Measurements from ENCODE around the gene MORN4. TPM values are rescaled to one million over a fixed set of nuclear protein-coding genes. Genes with fewer than 3 reads are reported as not detected.
"Not testable (repeated sequence)": the region's sequence is repeated elsewhere in the genome, so short reads cannot be mapped to it uniquely, and the experiment has no call there.

Gene MORN4
- polyA plus RNA-seq, 3 donors: 21.6 to 29.5 (median 22.0) TPM

DNA sequence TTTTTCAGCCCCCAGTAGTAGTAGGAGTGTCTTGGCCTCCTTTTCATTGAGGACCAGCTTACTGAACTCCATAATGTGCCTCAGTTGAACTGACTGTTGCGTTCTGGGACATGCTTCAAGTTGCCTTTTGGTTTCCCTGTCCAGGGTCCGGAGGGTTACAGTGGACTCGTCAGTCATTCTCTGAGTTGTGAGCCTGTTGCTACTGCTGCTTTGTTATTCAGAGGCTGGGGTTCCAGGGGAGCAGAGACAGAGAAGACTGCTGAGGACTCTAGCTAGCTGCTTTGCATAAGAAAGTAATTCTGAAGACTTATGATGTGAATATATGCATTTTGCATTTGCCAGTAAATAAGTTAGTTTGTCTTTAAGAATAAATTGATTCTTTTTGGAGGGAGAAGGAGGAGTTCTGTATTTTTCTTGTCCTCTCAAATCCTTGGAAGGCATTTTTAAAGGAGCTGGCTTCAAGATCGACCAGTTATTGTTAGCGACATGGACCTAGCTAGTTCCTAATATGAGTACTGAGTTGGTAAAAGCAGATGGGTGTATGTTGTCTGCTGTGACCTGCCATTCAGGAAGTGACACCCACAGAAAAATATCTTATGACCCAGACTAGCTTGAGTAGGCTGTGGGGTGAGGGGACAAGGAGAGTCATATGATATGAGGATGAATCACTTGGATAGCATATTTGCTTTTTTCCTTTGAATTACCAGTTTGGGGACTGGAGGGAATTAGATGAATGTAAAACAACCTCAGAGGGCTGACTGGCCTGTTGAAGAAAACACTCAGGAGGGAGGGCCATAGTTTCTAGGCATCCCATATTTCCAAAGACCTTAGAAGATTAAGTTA is 15.5 kb upstream of the MORN4 start:
- DNase-seq (ENCODE audit: extremely low read depth in 1 of 11, low read depth in 9 of 11, low spot score in 4 of 11): no peak

DNA sequence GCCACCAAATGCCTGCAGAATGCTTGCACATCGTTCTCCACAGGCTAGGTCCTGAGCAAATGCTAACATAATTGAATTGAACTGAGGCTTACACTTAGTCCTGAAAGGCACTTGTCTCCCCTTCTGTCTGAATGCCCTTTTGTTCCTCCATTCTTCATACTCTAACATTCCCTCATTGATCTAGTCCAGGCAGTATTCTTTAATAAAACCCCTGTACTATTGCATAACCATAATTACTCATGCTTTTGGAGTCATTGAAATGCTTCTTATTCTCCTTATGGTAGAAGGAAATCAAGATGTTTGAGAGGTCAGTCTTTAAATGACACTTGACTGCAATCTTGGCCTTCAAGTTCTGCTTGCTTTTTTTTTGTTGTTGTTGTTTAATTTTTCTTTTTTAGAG is 14.3 kb upstream of the MORN4 start:
- DNase-seq (ENCODE audit: extremely low read depth in 1 of 11, low read depth in 9 of 11, low spot score in 4 of 11): no peak

DNA sequence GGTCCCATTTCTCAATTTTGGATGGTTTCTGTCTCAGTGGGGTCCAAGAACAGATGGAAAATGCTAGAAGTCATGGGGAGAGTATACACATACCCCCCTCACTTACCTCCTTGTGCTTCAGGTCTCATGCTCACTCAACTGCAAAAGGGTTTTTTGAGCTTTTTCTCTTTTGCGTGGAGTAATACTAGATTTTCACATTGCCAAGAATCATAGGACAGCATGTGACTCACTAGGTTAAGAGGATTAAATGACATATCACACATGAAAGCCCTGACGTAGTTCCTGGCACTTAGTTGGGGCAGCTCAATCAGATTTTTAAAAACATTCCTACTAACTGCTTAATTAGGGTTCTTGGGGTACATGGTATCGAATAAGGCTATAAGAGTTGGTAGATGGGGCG is 11.6 kb upstream of the MORN4 start:
- no peak for DNase-seq (ENCODE audit: extremely low read depth in 1 of 11, low read depth in 9 of 11, low spot score in 4 of 11)

DNA sequence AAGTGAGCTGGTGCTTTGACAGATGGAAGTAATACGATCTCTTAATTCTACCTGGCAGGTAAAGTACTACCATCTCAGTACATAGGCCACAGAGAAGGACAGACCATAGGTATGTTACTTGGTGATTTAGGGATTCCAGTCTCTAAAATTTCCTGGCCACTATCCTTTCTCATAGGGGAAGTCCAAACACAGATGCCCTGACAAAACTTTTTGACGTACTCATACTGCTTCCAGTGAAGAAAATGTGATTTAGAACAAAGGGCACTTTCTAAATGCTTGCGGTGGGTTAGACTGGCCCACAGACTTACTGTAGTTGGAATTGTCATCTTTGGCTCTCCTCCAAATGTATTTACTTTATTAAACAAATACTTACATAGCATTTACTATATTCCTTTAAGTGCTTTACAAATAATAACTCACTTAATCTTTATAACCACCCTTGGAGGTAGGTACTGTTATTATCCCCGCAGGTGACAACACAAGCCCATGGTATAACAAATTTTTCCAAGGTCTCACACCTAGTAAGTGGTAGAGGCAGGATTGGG is 10.2 kb upstream of the MORN4 start:
- DNase-seq (ENCODE audit: extremely low read depth in 1 of 11, low read depth in 9 of 11, low spot score in 4 of 11): no peak

DNA sequence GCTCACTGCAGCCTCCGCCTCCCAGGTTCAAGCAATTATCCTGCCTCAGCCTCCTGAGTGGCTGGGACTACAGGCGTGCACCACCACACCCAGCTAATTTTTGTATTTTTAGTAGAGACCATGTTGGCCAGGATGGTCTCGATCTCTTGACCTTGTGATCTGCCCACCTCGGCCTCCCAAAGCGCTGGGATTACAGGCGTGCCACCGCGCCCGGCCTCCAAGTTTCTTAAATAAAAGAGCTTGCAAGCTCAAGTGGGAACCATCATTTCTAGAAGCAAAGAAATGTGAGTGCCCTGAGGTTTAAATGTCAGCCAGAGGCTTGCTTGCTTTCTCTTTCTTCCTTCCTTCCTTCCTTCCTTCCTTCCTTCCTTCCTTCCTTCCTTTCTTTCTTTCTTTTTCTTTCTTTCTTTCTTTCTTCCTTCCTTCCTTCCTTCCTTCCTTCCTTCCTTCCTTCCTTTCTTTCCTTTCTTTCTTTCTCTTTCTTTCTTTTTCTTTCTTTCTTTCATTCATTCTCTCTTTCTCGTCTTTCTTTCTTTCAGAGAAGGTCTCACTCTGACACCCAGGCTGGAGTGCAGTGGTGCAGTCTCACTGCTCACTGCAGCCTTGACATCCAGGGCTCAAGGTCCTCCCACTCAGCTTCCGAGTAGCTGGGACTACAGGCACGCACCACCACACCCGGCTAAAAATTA is 9.3 kb upstream of the MORN4 start:
- not testable (repeated sequence) for DNase-seq (ENCODE audit: extremely low read depth in 1 of 11, low read depth in 9 of 11, low spot score in 4 of 11)

DNA sequence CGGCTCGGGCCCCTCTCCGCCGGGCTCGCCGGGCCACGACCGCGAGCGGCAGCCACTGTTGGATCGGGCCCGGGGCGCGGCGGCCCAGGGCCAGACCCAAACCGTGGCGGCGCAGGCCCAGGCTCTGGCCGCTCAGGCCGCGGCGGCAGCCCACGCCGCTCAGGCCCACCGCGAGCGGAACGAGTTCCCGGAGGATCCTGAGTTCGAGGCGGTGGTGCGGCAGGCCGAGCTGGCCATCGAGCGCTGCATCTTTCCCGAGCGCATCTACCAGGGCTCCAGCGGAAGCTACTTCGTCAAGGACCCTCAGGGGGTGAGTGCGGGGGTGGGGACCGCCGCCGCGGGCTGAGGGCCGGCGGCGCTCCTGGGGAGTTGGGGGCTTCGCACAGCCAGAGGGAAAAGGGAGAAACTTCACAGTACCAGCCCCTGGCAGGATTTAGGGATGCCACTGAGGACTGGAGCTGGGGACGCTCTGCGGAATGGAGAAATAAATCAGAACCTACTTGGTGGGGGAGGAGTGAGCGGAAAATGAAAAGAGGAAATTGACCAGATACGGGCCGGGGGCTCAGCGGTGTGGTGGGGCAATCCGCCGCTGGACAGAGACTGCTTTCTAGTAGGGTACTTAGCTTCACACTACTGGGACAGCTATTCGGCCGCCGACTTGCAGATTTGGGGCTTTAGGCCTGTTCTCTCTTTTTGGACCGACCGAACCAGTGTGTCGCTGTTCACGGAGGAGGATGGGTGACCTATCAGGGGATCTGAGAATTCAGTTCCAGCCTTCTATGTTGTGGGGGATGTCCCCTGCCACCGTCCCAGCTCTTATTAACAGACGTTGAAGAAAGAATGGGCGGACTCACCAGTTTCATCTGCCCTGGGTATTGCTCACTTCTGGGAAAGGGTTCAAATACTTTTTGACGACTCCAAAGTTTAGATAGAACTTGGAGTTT is 7.8 kb upstream of the MORN4 start:
- peak in 3 of 11 donors; percentile 11 to 39 (median 34) for DNase-seq (ENCODE audit: extremely low read depth in 1 of 11, low read depth in 9 of 11, low spot score in 4 of 11)

DNA sequence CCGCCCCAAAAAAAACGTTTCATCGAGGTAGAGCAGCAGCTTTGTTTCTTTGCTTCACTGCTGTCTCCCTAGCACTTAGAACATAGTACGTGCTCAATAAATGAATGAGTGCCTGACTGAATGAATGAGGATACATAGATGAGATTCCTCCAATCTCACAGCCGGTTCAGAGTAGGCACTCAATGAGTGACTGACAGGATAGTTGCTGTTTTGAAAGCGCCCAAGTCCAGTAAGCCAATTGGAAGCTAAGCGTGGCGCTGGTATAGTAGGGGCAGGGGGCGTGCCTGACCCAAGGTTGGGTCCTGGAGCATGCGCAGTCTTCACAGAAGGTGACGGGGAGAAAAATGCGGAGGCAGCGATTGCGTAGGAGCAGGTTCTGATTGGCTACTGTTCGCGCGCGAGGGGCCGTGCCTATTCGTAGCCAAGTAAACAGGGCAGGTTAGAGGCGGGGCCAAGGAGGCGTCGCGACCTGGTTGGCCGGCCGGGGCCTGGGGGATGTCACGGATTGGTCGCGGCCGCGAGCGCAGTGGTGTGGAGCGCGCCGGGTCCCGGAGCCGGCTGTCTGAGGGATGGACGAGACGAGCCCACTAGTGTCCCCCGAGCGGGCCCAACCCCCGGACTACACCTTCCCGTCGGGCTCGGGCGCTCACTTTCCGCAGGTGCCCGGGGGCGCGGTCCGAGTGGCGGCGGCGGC is 7.0 kb upstream of the MORN4 start, which contains the start of gene PI4K2A:
PI4K2A (plus strand) TSS at position 498 of the 694 bp plus-strand sequence; CDS start at position 570, 72 bp downstream.
- DNase-seq (ENCODE audit: extremely low read depth in 1 of 11, low read depth in 9 of 11, low spot score in 4 of 11): peak; percentile 96 to 99 (median 99)

DNA sequence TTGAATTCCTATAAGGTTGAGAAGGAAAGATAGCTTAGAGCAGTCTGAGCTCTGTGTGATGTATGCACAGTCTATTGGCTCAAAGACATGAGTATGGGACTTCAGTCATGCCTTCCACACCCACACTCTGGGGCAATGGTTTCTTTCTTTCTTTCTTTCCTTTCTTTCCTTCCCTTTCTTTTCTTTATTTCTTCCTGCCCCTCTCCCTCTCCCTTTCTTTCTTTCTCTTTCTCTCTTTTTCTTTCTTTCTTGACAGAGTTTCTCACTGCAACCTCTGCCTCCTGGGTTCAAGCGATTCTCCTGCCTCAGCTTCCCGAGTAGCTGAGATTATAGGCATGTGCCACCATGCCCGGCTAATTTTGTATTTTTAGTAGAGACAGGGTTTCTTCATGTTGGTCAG is 5.8 kb upstream of the MORN4 start:
- DNase-seq (ENCODE audit: extremely low read depth in 1 of 11, low read depth in 9 of 11, low spot score in 4 of 11): not testable (repeated sequence)

DNA sequence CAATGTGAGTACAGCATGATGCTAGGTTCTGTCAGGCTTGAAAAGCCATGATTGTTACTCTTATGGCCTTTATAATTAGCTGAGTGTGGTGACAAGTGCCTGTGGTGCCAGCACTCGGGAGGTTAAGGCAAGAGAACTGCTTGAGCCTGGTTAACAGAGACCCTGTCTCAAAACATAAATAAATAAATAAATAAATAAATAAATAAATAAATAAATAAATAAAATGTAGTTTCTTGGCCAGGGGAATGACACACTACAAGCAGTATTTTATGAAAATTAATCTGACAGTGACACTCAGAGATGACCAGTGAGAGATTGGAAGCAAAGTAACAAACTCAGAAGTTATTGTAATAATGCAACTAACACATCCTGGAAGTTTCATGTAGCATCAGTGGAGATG is 2.3 kb upstream of the MORN4 start:
- DNase-seq (ENCODE audit: extremely low read depth in 1 of 11, low read depth in 9 of 11, low spot score in 4 of 11): no peak

DNA sequence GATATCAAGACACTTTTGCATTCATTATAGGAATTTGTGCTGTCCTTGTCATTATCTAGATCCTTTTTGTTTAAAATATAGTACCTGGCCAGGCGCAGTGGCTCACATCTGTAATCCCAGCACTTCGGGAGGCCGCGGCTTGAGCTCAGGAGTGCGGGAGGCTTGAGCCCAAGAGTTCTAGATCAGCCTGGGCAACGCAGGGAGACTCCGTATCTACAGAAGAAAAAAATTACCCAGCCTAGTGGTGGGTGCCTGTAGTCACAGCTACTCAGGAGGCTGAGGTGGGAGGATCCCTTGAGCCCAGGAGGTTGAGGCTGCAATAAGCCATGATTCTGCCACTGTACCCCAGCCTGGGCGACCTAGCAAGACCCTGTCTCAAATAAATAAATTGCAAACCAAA is 621 bp upstream of the MORN4 start:
- DNase-seq (ENCODE audit: extremely low read depth in 1 of 11, low read depth in 9 of 11, low spot score in 4 of 11): no peak

DNA sequence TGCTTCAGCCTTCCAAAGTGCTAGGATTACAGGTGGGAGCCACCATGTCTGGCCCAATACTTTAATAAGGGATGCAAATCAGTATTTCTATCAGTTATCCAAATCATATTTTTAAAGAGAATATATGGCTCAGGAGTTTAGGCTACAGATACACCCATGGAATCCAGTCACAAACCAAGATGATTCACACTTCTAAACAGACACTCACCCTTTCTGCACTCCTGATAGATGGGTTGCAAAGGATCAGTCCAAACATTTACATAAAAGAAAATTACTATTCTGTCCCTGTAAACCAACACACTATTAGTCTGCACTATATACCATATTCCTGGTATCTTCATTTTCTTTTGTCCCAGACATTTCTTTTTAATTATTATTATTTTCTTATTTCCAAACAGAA is 2.2 kb downstream of the MORN4 start:
- no peak for DNase-seq (ENCODE audit: extremely low read depth in 1 of 11, low read depth in 9 of 11, low spot score in 4 of 11)

DNA sequence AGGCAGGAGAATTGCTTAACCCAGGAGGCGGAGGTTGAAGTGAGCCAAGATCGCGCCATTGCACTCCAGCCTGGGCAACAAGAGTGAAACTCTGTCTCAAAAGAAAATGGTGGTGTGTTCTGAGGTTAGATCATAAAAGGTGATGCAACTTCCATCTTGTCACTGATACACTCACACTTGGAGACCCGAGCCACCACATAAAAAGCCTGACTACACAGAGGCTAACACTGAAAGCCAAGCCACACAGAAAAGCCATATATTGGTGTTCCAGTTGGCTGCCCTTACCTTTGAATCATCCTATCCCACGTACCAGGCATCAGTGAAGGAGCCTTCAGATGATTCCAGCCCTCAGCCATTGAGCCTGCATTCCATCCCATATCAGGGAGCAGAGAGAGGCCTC is 4.0 kb downstream of the MORN4 start:
- no peak for DNase-seq (ENCODE audit: extremely low read depth in 1 of 11, low read depth in 9 of 11, low spot score in 4 of 11)

DNA sequence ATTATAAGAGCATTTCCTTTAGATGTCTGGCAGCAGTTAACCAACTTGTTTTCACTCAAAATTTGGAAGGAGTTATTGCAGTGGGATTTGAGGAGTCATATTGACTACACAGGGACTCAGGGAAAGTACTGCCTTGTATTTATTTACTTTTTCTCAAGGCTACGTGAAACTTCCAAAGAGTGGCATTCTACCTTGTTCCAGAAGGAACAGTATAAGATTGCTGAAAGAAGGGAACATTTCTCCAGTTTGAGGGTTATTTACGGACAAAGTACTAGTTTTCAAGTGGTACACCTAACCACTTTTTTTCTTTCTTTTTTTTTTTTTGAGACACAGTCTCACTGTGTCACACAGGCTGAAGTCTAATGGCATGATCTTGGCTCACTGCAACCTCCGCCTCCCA is 5.1 kb downstream of the MORN4 start:
- DNase-seq (ENCODE audit: extremely low read depth in 1 of 11, low read depth in 9 of 11, low spot score in 4 of 11): no peak

DNA sequence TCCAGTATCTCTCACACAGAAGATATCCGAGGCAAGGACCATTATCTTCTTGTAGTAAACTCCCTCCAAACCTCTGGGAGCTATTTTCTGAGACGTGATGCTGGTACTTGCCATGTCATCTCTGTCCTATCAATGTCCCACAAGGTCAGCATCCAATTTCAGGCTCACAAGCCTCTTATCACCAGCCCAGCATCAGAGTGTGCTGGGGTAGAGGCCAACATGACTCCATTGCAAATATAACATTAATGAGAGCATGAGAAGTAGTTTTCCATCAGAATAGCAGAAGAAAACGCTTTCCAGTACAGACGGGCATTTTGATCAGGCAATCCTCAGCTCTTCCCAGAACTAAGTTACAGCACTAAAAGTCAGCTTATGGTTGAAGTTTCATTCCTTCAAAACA is 5.6 kb downstream of the MORN4 start:
- DNase-seq (ENCODE audit: extremely low read depth in 1 of 11, low read depth in 9 of 11, low spot score in 4 of 11): no peak

DNA sequence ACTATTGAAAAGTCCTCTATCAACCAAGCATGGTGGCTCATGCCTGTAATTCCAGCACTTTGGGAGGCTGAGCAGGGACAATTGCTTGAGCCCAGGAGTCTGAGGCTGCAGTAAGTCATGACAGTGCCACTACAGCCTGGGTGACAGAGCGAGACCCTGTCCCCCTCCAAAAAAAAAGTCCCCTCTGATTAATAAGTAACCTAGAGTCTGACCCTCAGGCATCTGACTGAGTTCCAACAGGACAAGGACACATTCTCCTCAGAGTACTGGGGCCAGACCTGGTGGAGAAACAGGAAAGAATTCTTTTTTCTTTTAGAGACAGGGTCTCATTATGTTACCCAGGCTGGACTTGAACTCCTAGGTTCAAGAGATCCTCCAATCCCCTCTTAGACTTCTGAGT is 10.0 kb downstream of the MORN4 start:
- DNase-seq (ENCODE audit: extremely low read depth in 1 of 11, low read depth in 9 of 11, low spot score in 4 of 11): peak in 1 of 11 donors; percentile 48

DNA sequence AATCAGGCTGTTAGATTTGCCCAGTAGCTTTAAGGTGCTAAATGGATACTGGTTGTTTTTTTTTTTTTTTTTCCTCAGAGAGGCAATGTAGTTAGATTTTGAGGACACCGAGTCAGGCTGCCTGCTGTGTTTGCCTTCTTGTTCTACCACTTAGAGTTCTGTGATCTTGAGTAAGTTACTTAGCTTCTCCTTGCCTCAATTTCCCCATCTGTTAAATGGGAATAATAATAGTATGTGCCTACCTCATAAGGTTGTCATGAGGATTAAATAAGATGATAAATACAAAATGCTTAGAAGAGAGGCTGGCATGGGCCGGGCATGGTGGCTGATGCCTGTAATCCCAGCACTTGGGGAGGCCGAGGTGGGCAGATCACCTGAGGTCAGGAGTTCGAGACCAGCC is 14.6 kb downstream of the MORN4 start:
- DNase-seq (ENCODE audit: extremely low read depth in 1 of 11, low read depth in 9 of 11, low spot score in 4 of 11): no peak

DNA sequence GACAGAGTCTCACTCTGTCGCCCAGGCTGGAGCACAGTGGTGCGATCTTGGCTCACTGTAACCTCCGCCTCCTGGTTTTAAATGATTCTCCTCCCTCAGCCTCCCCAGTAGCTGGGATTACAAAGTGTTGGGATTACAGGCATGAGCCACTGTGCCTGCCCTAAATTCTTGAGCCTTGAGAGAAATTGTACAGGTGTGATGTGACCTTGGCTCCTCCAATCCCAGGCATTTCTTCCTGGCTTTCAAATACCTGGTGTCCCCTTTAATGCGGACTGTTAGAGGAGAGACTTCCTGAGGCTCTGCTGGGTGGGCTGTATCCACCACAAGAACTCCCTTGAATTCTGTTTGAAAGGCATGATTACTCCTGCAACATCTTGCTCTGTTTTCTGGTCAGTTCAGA is 15.0 kb downstream of the MORN4 start:
- no peak for DNase-seq (ENCODE audit: extremely low read depth in 1 of 11, low read depth in 9 of 11, low spot score in 4 of 11)

DNA sequence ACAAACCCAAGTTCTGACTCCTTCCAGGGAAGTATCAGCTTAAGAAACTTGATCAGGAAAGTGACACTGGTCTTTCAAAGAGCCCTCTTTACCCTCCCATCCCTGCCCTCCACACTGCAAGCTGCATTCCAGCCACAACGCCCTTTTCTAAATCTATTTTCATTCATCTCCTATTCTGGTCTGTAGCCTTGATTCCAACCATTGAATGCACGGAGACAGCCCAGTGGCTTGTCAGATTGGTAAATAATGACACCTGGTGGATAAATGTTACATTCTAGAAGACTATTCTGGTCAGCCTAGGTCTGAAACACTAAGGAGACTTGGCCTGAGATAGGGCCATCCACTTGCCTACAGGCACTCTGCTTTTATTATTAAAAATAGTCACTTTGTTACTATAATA is 20.9 kb downstream of the MORN4 start:
- peak in 3 of 11 donors; percentile 17 to 37 (median 33) for DNase-seq (ENCODE audit: extremely low read depth in 1 of 11, low read depth in 9 of 11, low spot score in 4 of 11)

DNA sequence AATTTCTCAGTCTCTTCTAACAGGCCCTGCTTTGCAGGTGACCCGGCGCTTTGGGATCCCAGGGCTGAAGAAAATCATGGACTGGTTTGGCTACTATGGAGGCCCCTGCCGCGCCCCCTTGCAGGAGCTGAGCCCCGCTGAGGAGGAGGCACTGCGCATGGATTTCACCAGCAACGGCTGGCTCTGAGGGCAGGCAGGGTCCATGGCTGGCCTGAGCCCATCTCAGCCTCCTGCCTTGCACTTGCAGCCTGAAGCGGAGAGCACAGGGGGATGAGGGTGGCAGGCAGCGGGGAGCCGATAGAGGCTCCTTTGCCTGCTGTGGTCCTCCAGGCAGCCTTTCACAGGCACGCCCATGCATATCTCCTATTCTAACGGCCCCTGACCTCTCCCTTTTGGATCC is 21.8 kb downstream of the MORN4 start:
- DNase-seq (ENCODE audit: extremely low read depth in 1 of 11, low read depth in 9 of 11, low spot score in 4 of 11): no peak
